NCI-H1436 treated with DMSO at 0.1 percent for 48 hours (cell line): Measurements from ENCODE around the gene CLIP4.
A peak's percentile ranks its signal among the peaks of the same experiment; 100 is the strongest.
"Not testable (repeated sequence)": the region's sequence is repeated elsewhere in the genome, so short reads cannot be mapped to it uniquely, and the experiment has no call there.

Experiments
- DNase-seq: peaks from one replicate; lab custom pipeline; 2025; lab: John Stamatoyannopoulos, UW

CLIP4 gene

GRCh38 chr2:29104688-29105087 lies 10.5 kb upstream of the CLIP4 start:
- no peak for DNase-seq

GRCh38 chr2:29105375-29105774 lies 9.8 kb upstream of the CLIP4 start:
- DNase-seq: no peak

DNA sequence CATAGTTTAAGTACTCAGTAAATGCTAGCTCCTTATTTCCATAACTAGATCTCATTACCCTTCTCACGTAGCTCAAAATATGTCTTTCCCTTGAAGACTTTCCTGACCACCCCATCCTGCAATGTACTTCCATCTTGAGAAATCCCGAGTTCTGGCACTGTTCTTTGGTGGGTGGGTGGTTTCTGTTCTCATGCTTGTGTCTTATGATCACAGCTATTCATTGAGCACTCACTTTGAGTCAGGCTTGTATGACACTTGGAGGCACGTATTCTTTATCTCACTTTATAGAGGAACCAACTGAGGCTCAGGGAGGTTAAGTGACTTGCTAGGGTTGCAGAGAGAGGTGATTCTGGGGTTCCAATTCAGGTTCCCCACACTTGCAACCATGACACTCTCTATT lies 9.0 kb upstream of the CLIP4 start:
- no peak for DNase-seq

DNA sequence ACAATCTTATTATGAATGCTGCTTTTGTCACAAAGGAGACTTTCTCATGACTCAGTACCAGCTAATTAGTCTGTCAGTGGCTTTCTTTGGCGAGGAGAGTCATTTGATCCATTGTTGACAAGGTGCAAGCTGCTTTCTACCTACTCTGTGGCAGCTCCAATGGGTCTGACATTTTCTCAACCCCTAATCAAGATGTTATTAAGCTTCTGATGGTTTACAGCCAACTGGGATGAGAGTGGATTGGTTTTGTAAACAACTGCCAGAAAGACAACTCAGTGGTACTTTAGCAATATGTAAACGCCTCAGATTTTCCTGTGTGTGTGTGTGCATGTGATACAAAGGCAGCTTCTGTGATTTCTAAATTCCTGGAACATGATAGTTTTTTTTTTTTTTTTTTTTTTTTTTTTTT lies 8.2 kb upstream of the CLIP4 start:
- DNase-seq: peak; percentile 68

GRCh38 chr2:29107547-29107946 lies 7.7 kb upstream of the CLIP4 start:
- not testable (repeated sequence) for DNase-seq

- no peak for DNase-seq
Measured at GRCh38 chr2:29108225-29108624, 7.0 kb upstream of the CLIP4 start.

DNA sequence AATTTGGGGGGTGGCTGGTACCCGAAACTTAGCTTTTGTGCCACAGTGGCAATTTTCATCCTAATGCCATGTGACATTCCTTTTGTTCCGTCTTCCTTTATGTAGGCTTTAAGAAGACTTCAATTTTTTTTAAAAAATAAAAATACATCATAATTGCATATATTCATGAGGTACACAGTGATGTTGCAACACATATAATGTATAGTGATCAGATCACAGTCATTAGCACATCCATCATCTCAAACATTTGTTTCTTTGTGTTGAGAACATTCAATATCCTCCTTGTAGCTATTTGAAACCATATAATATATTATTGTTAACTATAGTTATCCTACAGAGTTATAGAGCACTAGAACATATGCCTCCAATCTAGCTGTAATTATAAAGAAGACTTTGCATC lies 6.0 kb upstream of the CLIP4 start:
- DNase-seq: no peak

DNA sequence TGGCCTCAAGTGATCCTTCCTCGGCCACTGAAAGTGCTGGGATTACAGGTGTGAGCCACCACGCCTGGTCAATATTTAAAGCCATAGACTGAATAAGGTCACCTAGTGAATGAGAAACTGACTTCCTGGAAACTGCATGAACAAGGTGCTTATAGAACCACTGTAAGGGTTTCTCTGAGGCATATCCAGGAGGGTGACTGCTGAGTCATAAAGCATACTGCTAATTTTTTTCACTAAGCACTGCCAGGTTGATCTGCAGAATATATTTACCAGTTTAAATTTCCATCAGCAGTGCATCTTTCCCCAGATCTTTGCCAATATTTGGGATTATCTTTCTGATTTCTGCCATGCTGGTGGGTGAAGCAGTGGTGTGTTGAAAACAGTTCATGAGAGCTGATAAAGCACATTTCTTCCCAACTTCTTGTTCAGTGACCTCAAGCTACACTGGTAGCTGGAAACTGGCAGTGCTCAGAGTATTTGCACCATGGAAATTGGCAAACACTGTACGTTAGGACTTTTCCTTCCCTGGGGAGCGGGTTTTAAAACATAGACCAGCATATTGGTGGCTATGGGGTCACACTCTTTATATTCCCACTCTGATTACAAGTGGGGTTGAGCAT lies 4.2 kb upstream of the CLIP4 start:
- DNase-seq: no peak

- no peak for DNase-seq
Measured at GRCh38 chr2:29112379-29112778, 2.8 kb upstream of the CLIP4 start.

- DNase-seq: no peak
Measured at GRCh38 chr2:29113027-29113686, 2.1 kb upstream of the CLIP4 start.

DNA sequence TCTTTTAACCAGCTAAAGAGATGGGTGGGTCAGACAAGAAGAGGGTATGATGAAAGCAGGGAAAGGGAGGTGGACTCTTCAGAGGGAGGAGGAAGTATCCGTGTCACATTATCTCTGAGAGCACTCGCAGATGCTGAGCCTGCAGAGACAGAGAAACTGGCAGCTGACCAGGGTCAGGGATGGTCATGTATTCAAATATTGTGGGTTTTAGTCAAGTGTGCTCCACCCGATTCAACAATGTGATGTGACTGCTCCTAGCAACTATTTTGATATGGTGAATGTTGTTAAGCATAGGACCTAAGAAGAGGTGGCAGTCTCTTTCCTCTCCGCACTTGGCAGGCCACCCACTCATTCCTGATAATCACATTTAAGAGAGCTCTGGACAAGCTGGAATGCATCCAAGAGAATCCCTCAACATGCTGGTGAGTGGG lies 1.3 kb upstream of the CLIP4 start:
- DNase-seq: no peak

DNA sequence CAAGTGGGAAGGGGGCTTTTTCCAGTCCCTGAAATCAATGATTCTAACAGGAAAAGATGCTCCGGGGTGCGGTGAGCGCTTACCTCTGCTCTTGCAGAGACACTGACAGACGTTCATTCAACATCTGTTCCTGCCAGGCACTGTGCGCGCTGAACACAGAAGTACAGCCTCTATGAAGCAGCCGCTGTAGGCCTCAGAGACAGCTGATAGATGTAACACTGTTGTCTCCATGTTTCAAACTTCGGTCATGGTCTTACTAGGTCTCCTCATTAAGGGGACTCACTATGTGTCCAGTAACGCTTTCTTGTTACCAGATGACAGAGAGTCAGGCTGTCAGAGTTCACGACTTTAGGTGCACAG lies 649 bp upstream of the CLIP4 start:
- DNase-seq: no peak

GRCh38 chr2:29115797-29116781 lies 874 bp downstream of the CLIP4 start:
- DNase-seq: no peak

- no peak for DNase-seq
Measured at GRCh38 chr2:29117636-29118303, 2.6 kb downstream of the CLIP4 start.

DNA sequence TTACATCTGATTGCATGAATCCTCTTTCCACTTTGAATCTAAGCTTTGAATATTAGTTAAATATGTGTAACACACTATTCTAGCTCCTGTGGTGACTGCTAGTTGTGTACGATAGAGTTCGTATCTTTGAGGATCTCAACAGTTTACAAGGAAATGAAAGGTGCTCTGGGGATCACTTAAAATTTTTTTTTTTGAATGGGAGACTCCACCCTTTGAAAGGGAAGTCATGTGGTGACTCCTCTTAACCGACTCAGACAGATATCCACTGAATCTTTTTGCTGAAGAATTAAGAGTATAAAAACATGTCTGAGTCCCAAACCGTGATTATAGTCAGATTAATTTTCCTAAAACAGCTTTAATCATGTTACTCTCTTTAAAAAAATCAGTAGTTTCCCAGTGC lies 4.0 kb downstream of the CLIP4 start:
- DNase-seq: no peak

GRCh38 chr2:29120846-29121245 lies 5.6 kb downstream of the CLIP4 start:
- DNase-seq: no peak

- no peak for DNase-seq
Measured at GRCh38 chr2:29123617-29124349, 8.6 kb downstream of the CLIP4 start.

- DNase-seq: no peak
Measured at GRCh38 chr2:29124504-29124903, 9.3 kb downstream of the CLIP4 start.

- no peak for DNase-seq
Measured at GRCh38 chr2:29129586-29130281, 14.5 kb downstream of the CLIP4 start.

DNA sequence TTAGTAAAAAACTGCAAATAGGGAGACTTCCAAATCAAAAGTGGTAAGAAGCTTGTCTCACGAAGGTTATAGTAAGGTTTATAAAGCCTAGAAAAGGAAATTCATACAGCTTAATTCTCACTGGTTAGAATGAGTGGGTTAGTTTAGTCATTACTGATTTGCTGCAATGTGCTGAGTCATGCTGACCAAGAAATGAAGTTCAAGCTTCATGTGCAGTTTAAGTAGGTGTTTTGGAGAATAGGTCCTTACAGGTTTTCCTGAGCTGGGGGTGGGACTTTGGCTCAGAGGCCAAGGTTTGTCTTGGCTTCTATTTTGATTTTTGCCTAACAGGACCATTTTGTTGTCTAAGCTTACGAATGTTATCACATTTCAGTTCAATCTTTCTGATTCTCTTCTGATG lies 15.1 kb downstream of the CLIP4 start:
- no peak for DNase-seq

DNA sequence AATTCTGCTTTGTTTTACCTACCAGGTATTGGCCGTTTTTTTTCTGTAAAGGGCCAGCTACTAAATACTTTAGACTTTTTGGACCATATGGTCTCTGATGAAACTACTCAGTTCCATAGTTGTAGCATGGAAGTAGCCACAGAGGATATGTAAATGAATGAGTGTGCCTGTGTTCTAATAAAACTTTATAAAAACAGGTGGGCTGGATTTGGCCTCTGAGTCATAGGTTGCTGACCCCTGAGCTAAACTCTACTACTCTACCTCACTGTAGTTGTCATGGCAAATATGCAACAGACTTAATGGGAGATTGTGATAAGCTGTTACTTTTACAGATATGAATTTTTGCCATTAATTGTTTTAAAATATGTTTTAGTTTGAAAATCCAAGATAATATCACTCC lies 19.7 kb downstream of the CLIP4 start:
- no peak for DNase-seq
